Activated CD8-positive, alpha-beta memory T cell treated with anti-CD3 and anti-CD28 coated beads, Interleukin-2, amount 50 U/mL, for 24 hours (primary cell): ENCODE results near the gene TUT4.
"Not testable (repeated sequence)": the region's sequence is repeated elsewhere in the genome, so short reads cannot be mapped to it uniquely, and the experiment has no call there.

Experiments
- DNase-seq: peaks from one replicate; pipeline ENCODE4 v3.0.0-alpha.2; 2020; ENCODE audit errors: extremely low read depth

TUT4 gene

GRCh38 chr1:52552505-52553361, at the start of gene TUT4:
TSS of gene TUT4 (minus strand) at chr1:52553092. CDS start at chr1:52526280, 26,812 bp downstream.
- DNase-seq, result peak; percentile 30

GRCh38 chr1:52601991-52602855, 49.3 kb upstream of the TUT4 start, which contains the start of gene GPX7:
TSS of gene GPX7 (plus strand) at chr1:52602371. CDS start at chr1:52602410, 39 bp downstream.
- DNase-seq, result no peak

- DNase-seq, result no peak
Observed at GRCh38 chr1:52601519-52601918, 48.6 kb upstream of the TUT4 start.

GRCh38 chr1:52600533-52601179, 47.8 kb upstream of the TUT4 start:
- no peak for DNase-seq

GRCh38 chr1:52599236-52599635, 46.3 kb upstream of the TUT4 start:
- DNase-seq, result no peak

- DNase-seq, result no peak
Observed at GRCh38 chr1:52598729-52599128, 45.8 kb upstream of the TUT4 start.

GRCh38 chr1:52597912-52598311, 45.0 kb upstream of the TUT4 start:
- DNase-seq, result no peak

- no peak for DNase-seq
Observed at GRCh38 chr1:52595061-52595460, 42.2 kb upstream of the TUT4 start.

GRCh38 chr1:52593495-52593894, 40.6 kb upstream of the TUT4 start:
- DNase-seq, result no peak

- no peak for DNase-seq
Observed at GRCh38 chr1:52592637-52593323, 39.9 kb upstream of the TUT4 start.

- DNase-seq, result no peak
Observed at GRCh38 chr1:52590266-52590665, 37.4 kb upstream of the TUT4 start.

GRCh38 chr1:52588535-52588934, 35.6 kb upstream of the TUT4 start:
- DNase-seq, result no peak

- no peak for DNase-seq
Observed at GRCh38 chr1:52588027-52588426, 35.1 kb upstream of the TUT4 start.

- DNase-seq, result no peak
Observed at GRCh38 chr1:52585474-52585873, 32.6 kb upstream of the TUT4 start.

GRCh38 chr1:52582116-52582696, 29.3 kb upstream of the TUT4 start:
- no peak for DNase-seq

GRCh38 chr1:52580283-52580682, 27.4 kb upstream of the TUT4 start:
- no peak for DNase-seq

- no peak for DNase-seq
Observed at GRCh38 chr1:52579415-52579814, 26.5 kb upstream of the TUT4 start.

GRCh38 chr1:52578066-52578465, 25.2 kb upstream of the TUT4 start:
- DNase-seq, result not testable (repeated sequence)

- no peak for DNase-seq
Observed at GRCh38 chr1:52576074-52576473, 23.2 kb upstream of the TUT4 start.

GRCh38 chr1:52574594-52574993, 21.7 kb upstream of the TUT4 start:
- no peak for DNase-seq

GRCh38 chr1:52572387-52572786, 19.5 kb upstream of the TUT4 start:
- DNase-seq, result no peak
